VCaP (cell line): ENCODE measurements around the gene STK11IP.

ENCODE experiments used
- H3K27ac ChIP-seq: fragments of 450-650 bp; 2 replicates; pipeline ENCODE4 v1.5.1; 2017
- CTCF ChIP-seq: fragments of 450-650 bp; conservative IDR thresholded peaks from 2 replicates; pipeline ENCODE4 v1.5.1; 2017; ENCODE audit warnings: mild to moderate bottlenecking, moderate library complexity

The STK11IP gene

GRCh38 chr2:219553463-219553963 is 44.1 kb upstream of the STK11IP start:
- no peak for TF ChIP-seq CTCF
- no peak overlapping the region for H3K27ac ChIP-seq

- H3K27ac ChIP-seq, result no peak overlapping the region
- TF ChIP-seq CTCF, result no peak
Measured at GRCh38 chr2:219554350-219554749, 43.3 kb upstream of the STK11IP start.

- H3K27ac ChIP-seq, result no peak overlapping the region
Measured at GRCh38 chr2:219555956-219556355, 41.7 kb upstream of the STK11IP start.

GRCh38 chr2:219556413-219556812 is 41.2 kb upstream of the STK11IP start:
- no peak for TF ChIP-seq CTCF
- H3K27ac ChIP-seq, result no peak overlapping the region

More at GRCh38 chr2:219555956-219556355, 41.7 kb upstream of the STK11IP start:
- TF ChIP-seq CTCF, result no peak

GRCh38 chr2:219557320-219557719 is 40.3 kb upstream of the STK11IP start:
- no peak for TF ChIP-seq CTCF
- no peak overlapping the region for H3K27ac ChIP-seq

GRCh38 chr2:219557791-219558785 is 39.6 kb upstream of the STK11IP start:
- no peak for TF ChIP-seq CTCF
- H3K27ac ChIP-seq, result no peak overlapping the region

GRCh38 chr2:219559156-219559915 is 38.3 kb upstream of the STK11IP start:
- H3K27ac ChIP-seq, result no peak overlapping the region
- TF ChIP-seq CTCF, result no peak
